Measurements from ENCODE around the gene B3GNT5. TPM values are rescaled to one million over a fixed set of nuclear protein-coding genes. Genes with fewer than 3 reads are reported as not detected.

Gene B3GNT5
- total RNA-seq, 1 donor from 2014 or later, result 50.9 TPM

DNA sequence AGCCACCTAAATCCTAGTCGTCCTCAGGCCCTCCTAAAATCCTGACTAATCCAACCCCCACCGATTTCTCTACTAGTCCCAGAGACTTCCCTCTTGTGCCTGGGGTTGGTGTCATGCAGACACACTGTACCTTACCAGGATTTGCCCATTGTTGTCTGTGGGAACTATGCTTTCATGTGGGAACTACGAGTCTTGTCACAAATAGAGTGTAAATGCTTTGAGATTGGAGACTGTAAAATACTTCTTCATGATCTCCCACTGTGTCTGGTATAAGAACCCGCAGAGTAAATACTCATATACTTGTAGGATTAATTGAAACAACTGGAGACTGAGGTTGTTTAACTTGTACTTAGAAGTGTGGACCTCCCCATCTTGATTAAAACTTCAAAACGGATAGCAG is 11.2 kb downstream of the B3GNT5 start:
- DNase-seq (ENCODE audit: extremely low read depth, low read depth, low spot score), result no peak

- no peak for DNase-seq (ENCODE audit: extremely low read depth, low read depth, low spot score)
These were observed 12.1 kb downstream of the B3GNT5 start for GRCh38 chr3:183265157-183265642.

- no peak for DNase-seq (ENCODE audit: extremely low read depth, low read depth, low spot score)
These were observed 12.9 kb downstream of the B3GNT5 start for GRCh38 chr3:183265834-183266417.

DNA sequence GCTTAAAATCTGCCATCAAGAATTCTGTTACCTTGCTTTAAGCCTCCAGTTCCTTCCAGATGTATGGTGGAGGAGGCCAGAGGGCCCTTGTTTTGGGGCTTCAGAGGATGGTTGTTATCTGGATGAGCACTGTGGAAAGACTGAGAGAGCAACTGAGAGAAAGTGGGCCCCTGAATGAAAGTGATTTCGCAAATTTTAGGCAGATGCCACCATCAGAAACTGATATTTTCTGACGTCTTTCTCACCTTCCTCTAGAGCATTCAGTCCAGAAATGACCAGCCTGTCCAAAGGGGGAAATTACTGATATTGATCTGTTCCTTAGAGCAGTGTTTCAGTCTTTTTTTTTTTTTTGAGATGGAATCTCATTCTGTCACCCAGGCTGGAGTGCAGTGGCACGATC is 13.4 kb downstream of the B3GNT5 start:
- DNase-seq (ENCODE audit: extremely low read depth, low read depth, low spot score), result no peak

GRCh38 chr3:183267140-183267539 is 14.1 kb downstream of the B3GNT5 start:
- DNase-seq (ENCODE audit: extremely low read depth, low read depth, low spot score), result no peak

DNA sequence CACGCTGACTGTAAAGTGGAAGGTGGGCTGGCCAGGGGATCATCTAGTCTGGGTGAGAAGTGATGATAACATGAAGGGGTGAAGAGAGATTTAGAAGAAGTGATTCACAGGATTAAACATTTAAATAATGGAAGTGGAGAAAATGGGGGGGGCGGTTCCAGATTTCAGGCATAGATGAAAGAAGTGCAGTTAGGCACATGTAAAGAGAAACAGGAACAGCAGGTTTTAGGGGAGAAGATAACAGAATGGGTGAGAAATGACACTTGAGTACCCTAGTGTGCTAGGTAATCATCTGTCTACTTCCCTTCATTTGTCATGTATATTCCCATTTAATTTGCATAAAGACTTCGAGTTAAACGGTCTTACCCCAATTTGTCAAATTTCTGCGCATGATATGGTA is 15.3 kb downstream of the B3GNT5 start:
- no peak for DNase-seq (ENCODE audit: extremely low read depth, low read depth, low spot score)

- no peak for DNase-seq (ENCODE audit: extremely low read depth, low read depth, low spot score)
These were observed 16.3 kb downstream of the B3GNT5 start for GRCh38 chr3:183269345-183269744.

GRCh38 chr3:183270344-183270743 is 17.3 kb downstream of the B3GNT5 start:
- no peak for DNase-seq (ENCODE audit: extremely low read depth, low read depth, low spot score)

GRCh38 chr3:183272142-183272541 is 19.1 kb downstream of the B3GNT5 start:
- DNase-seq (ENCODE audit: extremely low read depth, low read depth, low spot score), result no peak

DNA sequence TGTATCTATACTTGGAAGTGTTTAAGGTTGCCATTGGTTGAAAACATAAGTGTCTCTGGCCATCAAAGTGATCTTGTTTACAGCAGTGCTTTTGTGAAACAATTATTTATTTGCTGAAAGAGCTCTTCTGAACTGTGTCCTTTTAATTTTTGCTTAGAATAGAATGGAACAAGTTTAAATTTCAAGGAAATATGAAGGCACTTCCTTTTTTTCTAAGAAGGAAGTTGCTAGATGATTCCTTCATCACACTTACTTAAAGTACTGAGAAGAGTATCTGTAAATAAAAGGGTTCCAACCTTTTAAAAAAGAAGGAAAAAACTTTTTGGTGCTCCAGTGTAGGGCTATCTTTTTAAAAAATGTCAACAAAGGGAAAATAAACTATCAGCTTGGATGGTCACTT is 19.7 kb downstream of the B3GNT5 start:
- DNase-seq (ENCODE audit: extremely low read depth, low read depth, low spot score), result no peak

DNA sequence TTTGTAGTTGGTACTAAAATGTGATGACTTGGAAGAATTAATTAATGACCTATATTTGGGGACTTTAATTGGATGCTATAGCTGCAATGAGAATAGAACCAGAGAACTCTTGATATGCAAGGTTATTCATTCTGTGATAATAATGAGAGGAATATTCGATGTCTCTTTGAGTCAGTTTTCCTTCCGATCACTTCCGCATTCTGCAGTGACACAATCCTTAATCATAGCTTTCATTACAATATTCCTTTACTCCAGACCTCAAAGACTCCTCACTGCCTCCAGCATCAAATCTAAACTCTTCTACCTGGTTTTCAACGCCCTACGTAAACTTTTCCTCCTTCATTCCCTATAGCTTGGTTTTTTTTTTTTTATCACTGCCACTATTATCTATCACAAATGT is 21.6 kb downstream of the B3GNT5 start:
- no peak for DNase-seq (ENCODE audit: extremely low read depth, low read depth, low spot score)

DNA sequence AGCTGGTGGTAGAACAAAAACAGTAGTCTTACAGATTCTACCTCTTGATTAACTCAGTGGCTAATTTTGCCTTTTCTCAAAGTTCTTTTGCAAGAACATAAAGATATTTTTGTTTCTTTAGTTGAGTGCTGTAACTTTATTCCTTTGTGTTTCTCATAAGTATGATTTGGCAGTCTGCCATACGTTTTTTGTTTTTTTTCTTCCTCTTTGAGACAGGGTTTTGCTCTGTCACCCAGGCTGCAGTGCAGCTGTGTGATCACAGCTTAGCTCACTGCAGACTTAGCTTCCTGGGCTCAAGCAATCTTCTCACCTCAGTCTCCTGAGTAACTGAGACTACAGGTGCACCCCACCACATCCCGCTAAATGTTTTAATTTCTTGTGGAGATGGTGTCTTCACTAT is 22.4 kb downstream of the B3GNT5 start:
- DNase-seq (ENCODE audit: extremely low read depth, low read depth, low spot score), result no peak

GRCh38 chr3:183275937-183276336 is 22.9 kb downstream of the B3GNT5 start:
- no peak for DNase-seq (ENCODE audit: extremely low read depth, low read depth, low spot score)

- DNase-seq (ENCODE audit: extremely low read depth, low read depth, low spot score), result no peak
These were observed 24.2 kb downstream of the B3GNT5 start for GRCh38 chr3:183277260-183277659.

DNA sequence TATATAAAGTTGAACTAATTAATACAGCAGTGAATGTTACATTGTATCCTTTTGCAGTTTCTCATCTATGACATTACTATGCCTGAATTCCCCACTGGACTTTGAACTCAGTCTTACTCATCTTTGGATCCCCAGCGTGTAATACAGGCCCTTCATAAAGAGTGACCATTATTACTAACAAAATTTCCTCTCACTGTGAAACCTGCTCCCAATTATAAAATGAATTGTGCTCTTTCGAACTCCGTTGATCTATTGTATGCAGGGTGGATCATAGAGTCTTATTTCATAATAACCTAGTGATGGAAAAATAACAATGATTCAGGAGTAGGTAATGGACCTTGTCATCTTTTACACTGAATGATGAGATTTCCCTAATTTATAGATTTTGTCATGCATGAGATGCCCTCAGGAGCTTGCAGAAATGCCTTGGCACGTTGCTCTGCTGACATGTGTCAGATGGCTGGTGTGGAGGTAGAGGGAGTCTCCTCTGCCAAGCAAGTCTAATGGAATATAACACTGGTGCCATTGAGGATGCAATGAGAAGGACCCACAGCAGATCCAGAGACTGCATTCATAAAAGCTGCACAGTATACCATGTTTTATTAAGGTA is 25.5 kb downstream of the B3GNT5 start:
- DNase-seq (ENCODE audit: extremely low read depth, low read depth, low spot score), result no peak

GRCh38 chr3:183279371-183279770 is 26.3 kb downstream of the B3GNT5 start:
- DNase-seq (ENCODE audit: extremely low read depth, low read depth, low spot score), result no peak

GRCh38 chr3:183281126-183281797 is 28.2 kb downstream of the B3GNT5 start:
- DNase-seq (ENCODE audit: extremely low read depth, low read depth, low spot score), result no peak

- DNase-seq (ENCODE audit: extremely low read depth, low read depth, low spot score), result no peak
These were observed 30.8 kb downstream of the B3GNT5 start for GRCh38 chr3:183283886-183284285.

DNA sequence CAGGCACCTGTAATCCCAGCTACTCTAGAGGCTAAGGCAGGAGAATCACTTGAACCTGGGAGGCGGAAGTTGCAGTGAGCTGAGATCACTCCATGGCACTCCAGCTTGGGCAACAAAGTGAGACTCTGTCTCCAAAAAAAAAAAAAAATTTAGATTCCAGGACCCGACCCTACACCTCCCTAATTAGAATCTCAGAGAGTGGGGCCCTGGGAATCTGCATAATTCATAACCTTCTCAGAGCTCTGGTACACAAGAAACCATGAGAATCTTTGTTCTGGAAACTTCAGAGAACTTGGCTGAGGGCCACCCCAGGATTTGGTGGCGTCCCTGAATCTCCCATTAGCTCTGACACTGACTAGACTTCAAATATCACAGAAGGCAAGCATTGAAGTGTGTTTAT is 31.5 kb downstream of the B3GNT5 start:
- DNase-seq (ENCODE audit: extremely low read depth, low read depth, low spot score), result no peak

DNA sequence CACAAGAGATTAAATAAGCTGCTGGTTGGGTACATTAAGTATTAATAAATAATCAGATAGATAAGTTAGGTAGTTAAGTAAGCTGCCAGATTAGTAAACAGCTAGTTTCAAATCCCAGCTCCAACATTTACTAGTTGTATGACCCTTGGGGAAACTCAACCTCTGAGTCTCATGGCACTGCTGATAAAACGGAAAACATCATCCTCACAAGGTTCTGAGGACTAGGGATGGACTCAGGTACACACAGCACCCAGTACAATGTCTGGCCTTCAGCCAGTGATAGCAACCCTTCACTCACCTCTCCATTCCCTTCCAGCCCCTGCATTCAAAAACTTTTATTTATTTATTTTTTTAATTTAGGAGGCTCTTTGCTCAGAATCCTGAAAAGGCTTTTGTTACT is 32.3 kb downstream of the B3GNT5 start:
- no peak for DNase-seq (ENCODE audit: extremely low read depth, low read depth, low spot score)

DNA sequence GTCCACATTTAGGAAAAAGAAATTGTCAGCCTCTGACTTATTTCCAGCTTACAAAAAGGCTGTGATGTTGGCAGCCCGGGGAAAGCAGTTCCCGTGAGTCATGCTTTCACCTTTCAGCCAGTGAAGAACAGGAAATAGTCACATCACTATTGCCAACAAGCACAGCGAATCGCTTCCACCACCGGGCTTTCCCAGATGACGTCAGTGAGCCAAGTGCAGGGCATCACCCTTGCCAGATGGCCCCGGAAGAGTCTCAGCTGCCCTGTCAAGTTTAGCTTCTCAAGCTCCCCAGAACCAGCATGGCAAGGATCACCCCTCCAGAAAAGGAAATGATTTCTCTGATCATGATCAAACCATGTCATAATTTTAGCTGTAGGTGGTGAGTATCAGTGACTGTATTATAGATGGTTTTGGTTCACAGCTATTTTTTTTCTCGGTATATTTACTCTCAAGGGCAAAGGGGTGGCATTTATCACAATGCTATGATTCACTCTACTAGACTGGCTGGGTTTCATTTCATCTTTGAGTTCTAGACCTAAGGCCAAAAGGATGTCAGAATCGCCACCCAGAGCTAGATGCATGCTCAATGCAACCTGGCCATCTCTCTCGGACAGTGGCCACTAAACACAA is 32.9 kb downstream of the B3GNT5 start:
- DNase-seq (ENCODE audit: extremely low read depth, low read depth, low spot score), result peak; percentile 93
